Skeletal muscle satellite cell (primary cell): Measurements from ENCODE around the gene CYP3A7.
"Not testable (repeated sequence)": the region's sequence is repeated elsewhere in the genome, so short reads cannot be mapped to it uniquely, and the experiment has no call there.

Experiments used
- H3K27me3 ChIP-seq: 2 replicates; pipeline ENCODE4 v1.7.0; 2013; ENCODE audit warnings: low read length; ENCODE audit not compliant: control insufficient read depth, insufficient read depth
- H3K36me3 ChIP-seq: 2 replicates; pipeline ENCODE4 v1.7.0; 2013; ENCODE audit warnings: mild to moderate bottlenecking, control low read depth, low read length; ENCODE audit not compliant: insufficient read depth
- H3K4me1 ChIP-seq: 2 replicates; pipeline ENCODE4 v1.7.0; 2013; ENCODE audit warnings: low read length; ENCODE audit not compliant: control insufficient read depth, insufficient read depth
- H3K4me2 ChIP-seq: 2 replicates; pipeline ENCODE4 v1.7.0; 2013; ENCODE audit warnings: mild to moderate bottlenecking, low read length
- H3K4me3 ChIP-seq: 2 replicates; pipeline ENCODE4 v1.7.0; 2013; ENCODE audit warnings: low read length
- H3K9ac ChIP-seq: 2 replicates; pipeline ENCODE4 v1.7.0; 2013; ENCODE audit warnings: mild to moderate bottlenecking, low read depth, low read length, moderate library complexity
- H3K9me3 ChIP-seq: replicated peaks from 2 replicates; pipeline ENCODE4 v1.7.0; 2013; ENCODE audit warnings: mild to moderate bottlenecking, control low read depth, low read length

The CYP3A7 gene

GRCh38 chr7:99694912-99695304, 40.1 kb downstream of the CYP3A7 start:
- no peak overlapping the region for H3K9ac ChIP-seq
- H3K4me2 ChIP-seq, result no peak overlapping the region
- no peaks in the 10 kb centered on the region for H3K4me1 ChIP-seq
- no peak overlapping the region for H3K4me3 ChIP-seq
- H3K9me3 ChIP-seq, result no peaks in the 10 kb centered on the region
- no peaks in the 10 kb centered on the region for H3K36me3 ChIP-seq
- H3K27me3 ChIP-seq, result peaks cover 34% of the 10 kb centered on the region

- H3K27me3 ChIP-seq, result peaks cover 34% of the 10 kb centered on the region
- H3K4me1 ChIP-seq, result no peaks in the 10 kb centered on the region
- no peaks in the 10 kb centered on the region for H3K36me3 ChIP-seq
- H3K9me3 ChIP-seq, result no peaks in the 10 kb centered on the region
- H3K4me3 ChIP-seq, result no peak overlapping the region
- H3K9ac ChIP-seq, result no peak overlapping the region
- H3K4me2 ChIP-seq, result no peak overlapping the region
These were observed 40.6 kb downstream of the CYP3A7 start for GRCh38 chr7:99694201-99694911.

- Histone ChIP-seq H3K4me3 (no peak overlapping the region), H3K36me3 (no peaks in the 10 kb centered on the region), H3K27me3 (peaks cover 34% of the 10 kb centered on the region), H3K4me2 (no peak overlapping the region), H3K9ac (no peak overlapping the region), H3K9me3 (no peaks in the 10 kb centered on the region), H3K4me1 (no peaks in the 10 kb centered on the region)
These were observed 41.4 kb downstream of the CYP3A7 start for GRCh38 chr7:99693427-99694200.

GRCh38 chr7:99693100-99693426, 41.9 kb downstream of the CYP3A7 start:
- Histone ChIP-seq H3K4me3 (no peak overlapping the region), H3K9ac (no peak overlapping the region), H3K4me2 (no peak overlapping the region), H3K9me3 (no peaks in the 10 kb centered on the region), H3K27me3 (peaks cover 34% of the 10 kb centered on the region), H3K36me3 (no peaks in the 10 kb centered on the region), H3K4me1 (no peaks in the 10 kb centered on the region)

- H3K4me3 ChIP-seq, H3K4me1 ChIP-seq, H3K36me3 ChIP-seq, H3K4me2 ChIP-seq, H3K9me3 ChIP-seq, H3K9ac ChIP-seq: not testable (repeated sequence)
- peaks cover 34% of the 10 kb centered on the region for H3K27me3 ChIP-seq
These were observed 42.4 kb downstream of the CYP3A7 start for GRCh38 chr7:99692563-99692962.

- not testable (repeated sequence) for H3K36me3 ChIP-seq, H3K9ac ChIP-seq, H3K4me2 ChIP-seq, H3K4me3 ChIP-seq, H3K4me1 ChIP-seq, H3K9me3 ChIP-seq
- H3K27me3 ChIP-seq, result peaks cover 28% of the 10 kb centered on the region
These were observed 43.3 kb downstream of the CYP3A7 start for GRCh38 chr7:99691658-99692057.

- H3K9me3 ChIP-seq, H3K4me2 ChIP-seq, H3K4me1 ChIP-seq, H3K36me3 ChIP-seq, H3K9ac ChIP-seq, H3K4me3 ChIP-seq: not testable (repeated sequence)
- H3K27me3 ChIP-seq, result peaks cover 28% of the 10 kb centered on the region
These were observed 44.1 kb downstream of the CYP3A7 start for GRCh38 chr7:99690918-99691317.

- not testable (repeated sequence) for H3K9me3 ChIP-seq, H3K27me3 ChIP-seq, H3K4me3 ChIP-seq, H3K9ac ChIP-seq, H3K4me2 ChIP-seq, H3K36me3 ChIP-seq, H3K4me1 ChIP-seq
These were observed 49.0 kb downstream of the CYP3A7 start for GRCh38 chr7:99685871-99686608.

- Histone ChIP-seq H3K4me2 (no peak overlapping the region), H3K4me3 (no peak overlapping the region), H3K9ac (no peak overlapping the region)
These were observed 49.8 kb downstream of the CYP3A7 start for GRCh38 chr7:99685129-99685758.

GRCh38 chr7:99679400-99680191, 55.4 kb downstream of the CYP3A7 start, which contains the start of gene CYP3A5:
CYP3A5 (minus strand) TSS chr7:99679996; CDS start chr7:99679896, 100 bp downstream.
- Histone ChIP-seq H3K4me2 (no peak within 1 kb of the TSS), H3K9ac (no peak within 1 kb of the TSS), H3K9me3 (no peaks in the 10 kb centered on the region), H3K4me1 (no peaks in the 10 kb centered on the region), H3K27me3 (peaks cover 19% of the 10 kb centered on the region), H3K4me3 (no peak within 1 kb of the TSS), H3K36me3 (no peaks in the 10 kb centered on the region)

More at GRCh38 chr7:99685129-99685758, 49.8 kb downstream of the CYP3A7 start:
- H3K36me3 ChIP-seq, result no peaks in the 10 kb centered on the region
- no peaks in the 10 kb centered on the region for H3K4me1 ChIP-seq
- peaks cover 6% of the 10 kb centered on the region for H3K27me3 ChIP-seq
- no peaks in the 10 kb centered on the region for H3K9me3 ChIP-seq

GRCh38 chr7:99679032-99679399, 56.0 kb downstream of the CYP3A7 start:
- Histone ChIP-seq H3K4me3 (no peak overlapping the region), H3K36me3 (no peaks in the 10 kb centered on the region), H3K4me2 (no peak overlapping the region), H3K4me1 (no peaks in the 10 kb centered on the region), H3K9ac (no peak overlapping the region), H3K27me3 (peaks cover 19% of the 10 kb centered on the region), H3K9me3 (no peaks in the 10 kb centered on the region)
